GM21576 (cell line): ENCODE data around the gene ART4.

Experiments used
- ATAC-seq: cut with Tn5 transposase; IDR thresholded peaks from one replicate; pipeline ENCODE4 v1.9.1; 2021; ENCODE audit warnings: mild to moderate bottlenecking, moderate library complexity; ENCODE audit not compliant: unreplicated experiment

Gene ART4, protein sequence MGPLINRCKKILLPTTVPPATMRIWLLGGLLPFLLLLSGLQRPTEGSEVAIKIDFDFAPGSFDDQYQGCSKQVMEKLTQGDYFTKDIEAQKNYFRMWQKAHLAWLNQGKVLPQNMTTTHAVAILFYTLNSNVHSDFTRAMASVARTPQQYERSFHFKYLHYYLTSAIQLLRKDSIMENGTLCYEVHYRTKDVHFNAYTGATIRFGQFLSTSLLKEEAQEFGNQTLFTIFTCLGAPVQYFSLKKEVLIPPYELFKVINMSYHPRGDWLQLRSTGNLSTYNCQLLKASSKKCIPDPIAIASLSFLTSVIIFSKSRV

DNA sequence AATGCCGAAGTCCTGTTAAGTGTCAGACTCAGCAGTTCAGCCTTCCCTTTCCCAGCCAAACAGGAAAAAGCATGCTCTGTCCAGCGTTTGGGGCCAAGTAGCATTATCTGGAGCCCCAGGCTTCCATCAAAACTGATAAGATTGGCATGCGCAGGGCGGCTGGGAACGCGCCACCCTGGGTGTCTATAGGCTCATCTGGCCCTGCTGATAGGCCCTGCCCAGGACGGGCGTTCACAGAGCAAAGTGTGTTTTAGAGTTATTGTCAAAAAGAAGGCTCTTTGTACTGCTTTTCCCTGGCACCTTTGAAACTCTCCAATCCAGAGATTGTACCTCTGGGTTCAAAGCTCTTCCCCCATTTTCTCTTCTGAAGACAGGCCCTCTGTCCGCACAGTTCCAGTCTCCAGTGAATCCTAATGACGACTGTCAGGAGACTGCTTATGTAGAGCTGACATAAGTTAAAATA, at the start of gene ART4:
TSS of gene ART4 (minus strand) at position 102 of the 463 bp plus-strand sequence. CDS start 413 bp downstream, outside the sequence.
- ATAC-seq = no peak

GRCh38 chr12:14892726-14893505, 49.6 kb upstream of the ART4 start:
- no peak for ATAC-seq

DNA sequence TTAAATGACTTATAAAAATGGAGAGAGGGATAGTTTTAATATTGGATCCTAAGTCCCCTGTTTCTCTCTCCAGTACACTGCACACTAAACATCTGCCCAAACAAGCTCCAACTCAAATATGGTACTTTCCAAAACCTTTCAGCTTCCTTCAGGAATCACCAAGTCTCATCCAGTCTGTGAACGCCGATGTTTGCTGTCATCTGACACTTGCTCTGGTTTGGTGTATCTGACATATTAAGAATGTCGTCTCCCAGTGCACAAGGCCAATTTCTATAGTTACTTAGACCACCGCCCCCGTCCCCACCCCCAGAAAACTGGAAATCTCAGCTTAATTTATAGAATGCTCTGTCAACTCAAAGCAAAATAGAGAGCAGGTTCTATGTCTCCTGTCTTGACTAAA, 47.4 kb upstream of the ART4 start:
- no peak for ATAC-seq

- ATAC-seq = no peak
These were observed 42.9 kb upstream of the ART4 start for GRCh38 chr12:14886271-14886670.

DNA sequence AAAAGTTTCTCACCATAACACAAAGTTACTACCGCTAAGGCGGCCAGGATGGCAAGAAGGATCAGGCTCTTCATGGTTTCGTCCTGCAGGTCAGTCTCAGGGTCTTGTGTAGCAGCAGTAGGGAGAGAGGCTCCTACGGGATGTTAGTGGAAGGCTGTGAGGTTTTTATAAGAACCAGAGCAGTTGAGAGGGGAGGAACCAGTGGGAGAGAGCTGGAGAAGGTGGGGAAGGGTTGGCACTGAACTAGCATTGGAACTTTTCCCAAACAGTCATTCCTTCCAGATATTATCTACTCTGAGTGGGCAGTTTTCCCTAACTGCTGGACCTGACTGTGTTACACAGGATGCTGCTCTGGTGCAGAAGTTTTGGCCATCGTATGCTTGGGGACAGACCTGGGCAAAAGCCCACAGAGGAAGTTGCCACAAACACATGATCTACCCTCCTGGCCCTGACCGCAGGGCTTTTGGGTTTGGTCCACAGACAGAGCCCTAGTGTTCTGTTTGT, 42.4 kb upstream of the ART4 start, which contains the start of gene MGP:
TSS of gene MGP (minus strand) at position 137 of the 504 bp plus-strand sequence. CDS start at position 74, 63 bp downstream.
- ATAC-seq = no peak

DNA sequence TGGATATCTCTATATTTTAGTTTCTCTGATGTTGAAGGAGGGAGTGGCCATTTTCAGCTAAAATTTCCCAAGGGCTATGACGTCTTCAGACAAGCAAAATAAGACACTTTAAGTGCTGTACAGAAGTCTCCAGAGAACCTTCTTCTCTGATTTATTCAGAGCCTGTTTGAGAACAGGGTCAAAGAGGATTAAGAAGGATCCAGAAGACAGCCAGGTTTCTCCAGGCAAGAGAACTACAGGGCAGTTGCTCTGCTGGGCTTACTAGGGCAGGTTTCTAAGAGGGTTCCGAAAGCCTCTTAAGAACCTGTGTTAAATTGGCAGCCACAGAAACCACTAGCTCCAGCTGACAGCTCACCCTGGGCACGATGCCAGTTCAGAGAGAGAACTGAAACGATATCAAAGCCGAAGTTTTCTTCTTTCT, 41.1 kb upstream of the ART4 start:
- ATAC-seq = peak; percentile 97

DNA sequence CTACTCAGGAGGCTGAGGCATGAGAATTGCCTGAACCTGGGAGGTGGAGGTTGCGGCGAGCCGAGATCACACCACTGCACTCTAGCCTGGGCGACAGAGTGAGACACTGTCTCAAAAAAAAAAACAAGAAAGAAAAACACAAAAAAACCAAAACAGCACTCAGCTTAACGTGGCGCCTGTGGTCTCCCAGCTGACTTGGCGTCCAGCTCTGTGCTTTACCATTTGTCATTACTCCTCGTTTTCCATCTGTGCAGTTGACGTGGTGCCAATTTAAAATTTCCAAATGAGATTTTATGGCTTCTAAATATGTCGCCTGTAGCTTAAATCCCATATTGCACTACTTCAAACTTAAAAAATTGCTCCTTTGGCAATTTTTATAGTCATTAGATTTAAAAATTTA, 40.4 kb upstream of the ART4 start:
- ATAC-seq = no peak

- no peak for ATAC-seq
These were observed 37.6 kb upstream of the ART4 start for GRCh38 chr12:14880890-14881453.

DNA sequence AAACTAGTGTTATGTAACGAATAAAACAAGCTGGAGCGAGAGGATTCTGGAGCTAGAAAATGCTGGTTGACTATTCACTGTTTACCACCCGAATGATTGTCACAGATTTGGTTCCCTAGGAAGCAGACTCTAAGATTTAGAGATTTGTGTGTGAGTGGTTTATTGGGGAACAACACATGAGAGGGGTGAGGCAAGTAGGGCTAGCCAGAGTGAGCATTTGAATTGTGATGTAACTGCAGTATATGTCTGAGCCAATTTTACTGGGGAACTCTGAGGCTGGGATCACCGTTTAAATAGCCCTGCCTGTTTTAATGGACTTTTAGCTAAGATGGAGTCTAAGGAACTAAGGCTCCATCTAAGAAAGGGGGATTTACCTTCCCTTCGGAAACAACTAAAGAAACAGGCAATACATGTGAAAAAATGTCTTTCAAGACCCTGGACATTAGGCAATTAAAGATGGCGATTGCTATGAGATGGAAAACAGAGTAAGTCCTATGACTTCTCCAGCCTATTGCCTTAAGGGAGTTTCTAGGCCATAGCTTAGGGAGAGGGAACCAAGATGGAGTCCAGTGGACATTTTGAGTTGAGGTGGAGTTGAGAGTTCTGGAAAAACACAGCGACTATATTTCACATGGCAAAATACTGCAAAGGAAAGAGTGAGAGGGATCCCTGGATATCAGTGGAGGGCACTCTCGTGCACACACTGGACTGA, 36.1 kb upstream of the ART4 start:
- ATAC-seq = no peak

- no peak for ATAC-seq
These were observed 35.2 kb upstream of the ART4 start for GRCh38 chr12:14878488-14878887.

- ATAC-seq = no peak
These were observed 33.5 kb upstream of the ART4 start for GRCh38 chr12:14876833-14877232.

- ATAC-seq = no peak
These were observed 31.6 kb upstream of the ART4 start for GRCh38 chr12:14874882-14875281.

- no peak for ATAC-seq
These were observed 30.3 kb upstream of the ART4 start for GRCh38 chr12:14873440-14874185.

GRCh38 chr12:14871886-14872285, 28.6 kb upstream of the ART4 start:
- ATAC-seq = no peak

DNA sequence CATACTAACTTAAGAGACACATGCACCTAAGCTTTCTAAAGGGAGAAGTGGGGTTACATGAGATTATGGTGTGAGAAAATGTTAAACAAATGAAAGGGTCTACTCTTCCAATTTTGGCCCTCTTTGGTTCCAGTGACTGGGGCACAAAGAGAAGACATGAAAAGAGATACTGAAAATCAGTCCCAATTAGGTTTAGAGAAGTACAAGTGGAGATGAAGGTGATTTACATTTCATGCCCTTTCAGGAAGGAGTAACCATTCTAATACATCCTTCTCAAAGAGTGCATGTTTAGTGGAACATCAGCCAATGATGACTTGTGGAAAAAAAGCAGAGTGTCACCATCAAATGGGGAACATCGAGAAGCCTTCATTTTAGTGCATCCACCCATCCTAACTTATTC, 27.9 kb upstream of the ART4 start:
- ATAC-seq = no peak

GRCh38 chr12:14868916-14869506, 25.7 kb upstream of the ART4 start:
- ATAC-seq = no peak

- ATAC-seq = no peak
These were observed 17.2 kb upstream of the ART4 start for GRCh38 chr12:14860490-14860889.

GRCh38 chr12:14858513-14858912, 15.2 kb upstream of the ART4 start:
- ATAC-seq = no peak

DNA sequence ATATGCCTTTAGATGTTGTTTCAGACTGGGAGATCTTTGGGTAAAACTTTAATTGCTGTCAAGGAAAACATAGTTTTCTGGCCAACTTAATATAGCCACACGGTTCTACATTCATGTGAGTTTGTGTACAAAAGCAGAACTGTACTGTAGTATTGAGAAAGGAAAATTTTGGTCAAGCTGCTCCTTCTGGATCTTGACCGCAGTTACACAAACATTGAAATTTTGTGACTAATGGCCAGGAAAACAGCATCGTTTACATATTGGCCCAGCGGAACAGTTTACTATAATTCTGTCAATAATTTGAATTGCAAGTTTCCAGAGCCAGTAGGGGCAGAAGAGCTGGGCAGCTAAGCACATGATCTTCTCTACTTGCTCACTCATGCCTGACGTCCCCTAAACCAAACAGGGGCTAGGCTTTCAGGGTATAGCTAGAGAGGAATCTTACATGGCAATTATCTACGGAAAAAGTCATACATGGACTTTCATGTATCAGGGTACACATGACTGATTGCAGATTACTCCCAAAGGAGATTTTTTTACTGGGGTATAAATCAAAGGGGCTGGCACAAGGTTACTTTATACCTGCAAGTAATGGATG, 11.4 kb upstream of the ART4 start:
- ATAC-seq = no peak
